ENCODE results near the gene CSF3R. TPM values are rescaled to one million over a fixed set of nuclear protein-coding genes. Genes with fewer than 3 reads are reported as not detected.

The CSF3R gene
- total and polyA plus RNA-seq, 2 of the 4 experiments (the other 2 are of a cell fraction) = not detected

GRCh38 chr1:36528361-36529349, 45.9 kb upstream of the CSF3R start:
- Histone ChIP-seq H3K4ac (ENCODE audit: low read depth, low read length) (no peak overlapping the region), H4K20me1 (ENCODE audit: insufficient read depth, low read length) (no peaks in the 10 kb centered on the region), H4K91ac (ENCODE audit: insufficient read depth, low read depth, low read length) (no peak overlapping the region), H2AFZ (replicated peaks; ENCODE audit: low read length, poor library complexity) (no peak overlapping the region), H3K4me3 (ENCODE audit: insufficient read depth, low read depth, low read length) (no peak overlapping the region), H3K14ac (replicated peaks; ENCODE audit: low read depth, low read length) (no peak overlapping the region), H3K27me3 (ENCODE audit: control insufficient read depth, insufficient read depth, low read length) (no peaks in the 10 kb centered on the region; the same call in 1 of the 2 replicates), H3K36me3 (ENCODE audit: control insufficient read depth, insufficient read depth, low read length) (no peaks in the 10 kb centered on the region), H3K27ac (ENCODE audit: insufficient read depth, low read length) (no peak overlapping the region), H3K56ac (ENCODE audit: extremely low read depth, insufficient read depth, low read length) (no peak overlapping the region), H3K23ac (ENCODE audit: low read depth, low read length) (no peak overlapping the region), H3K79me1 (ENCODE audit: low read depth in 1 of 2, low read length in 2 of 2) (no peaks in the 10 kb centered on the region), H3K9me3 (ENCODE audit: control insufficient read depth, insufficient read depth, low read length) (no peaks in the 10 kb centered on the region), H2BK15ac (ENCODE audit: low read depth, low read length) (no peak overlapping the region), H2BK120ac (ENCODE audit: low read depth, low read length) (no peak overlapping the region), H2BK5ac (ENCODE audit: low read depth, low read length, poor library complexity, severe bottlenecking) (no peak overlapping the region), H4K8ac (ENCODE audit: low read depth in 2 of 2, low read length in 2 of 2) (no peak overlapping the region), H3K4me2 (ENCODE audit: low read depth, low read length) (no peak overlapping the region), H2BK20ac (ENCODE audit: low read depth, low read length) (no peak overlapping the region), H2AK5ac (ENCODE audit: low read depth, low read length) (no peak overlapping the region), H3K9me1 (ENCODE audit: insufficient read depth, low read length) (no peaks in the 10 kb centered on the region), H4K5ac (ENCODE audit: low read depth, low read length) (no peak overlapping the region), H3K4me1 (ENCODE audit: control insufficient read depth, insufficient read depth, low read length) (no peaks in the 10 kb centered on the region), H3K18ac (ENCODE audit: low read depth, low read length) (no peak overlapping the region), H2AK9ac (replicated peaks; ENCODE audit: low read depth, low read length, poor library complexity) (no peak overlapping the region), H3K9ac (ENCODE audit: low read depth, low read length) (no peak overlapping the region)
- WGBS, 2 experiments (ENCODE audit: extremely low coverage in 2 of 2, insufficient read length in 1 of 2) = 33% methylated on average over 1 of the region's 7 CpGs; no CpG with 5 or more reads in 1 of the 2 experiments
- no peak for DNase-seq
- peak; percentile 27; the same call in 1 of the 2 replicates for ATAC-seq (ENCODE audit: low read depth)
- ChIA-PET POLR2A (ENCODE audit: unreplicated experiment) (no interaction called here), CTCF (interaction anchor here (1.3 kb wide), 1 partner anchor 13 kb away, joined by 3 read pairs; no protein-coding TSS in a partner anchor)
- dilution Hi-C loops (cut with HindIII; ENCODE audit: low sequenced_read_pairs, unreplicated experiment) = no loop called here
- intact Hi-C loops (cut with micrococcal nuclease) = no loop called here
- BruUV-seq (replicated peaks) = no TSS peak
- in situ Hi-C loops (cut with MboI; ENCODE audit: low sequenced_read_pairs) = no loop called here
- TF ChIP-seq MXI1 (IDR thresholded peaks at IDR 0.05; ENCODE audit: borderline replicate concordance, low read depth, low read length) (no peak), CTCF (conservative IDR thresholded peaks at IDR 0.05; ENCODE audit: low read depth, low read length) (no peak), RFX5 (IDR thresholded peaks at IDR 0.05; ENCODE audit: low read depth, low read length) (no peak), MAFK (IDR thresholded peaks at IDR 0.05; ENCODE audit: low read depth, low read length) (no peak), CEBPB (IDR thresholded peaks at IDR 0.05; ENCODE audit: low read depth, low read length) (no peak), ELK1 (IDR thresholded peaks at IDR 0.05; ENCODE audit: borderline replicate concordance, low read depth, low read length) (no peak), POLR2A (IDR thresholded peaks at IDR 0.05; ENCODE audit: low read depth, low read length) (no peak), RAD21 (IDR thresholded peaks at IDR 0.05; ENCODE audit: low read length) (no peak), NFE2L2 (IDR thresholded peaks at IDR 0.05; ENCODE audit: low read depth, low read length) (no peak), SMC3 (IDR thresholded peaks at IDR 0.05; ENCODE audit: low read depth, low read length) (no peak), USF2 (IDR thresholded peaks at IDR 0.05; ENCODE audit: low read depth, low read length) (no peak), BHLHE40 (IDR thresholded peaks at IDR 0.05; ENCODE audit: low read depth, low read length) (no peak), MAZ (IDR thresholded peaks at IDR 0.05; ENCODE audit: borderline replicate concordance, low read depth, low read length) (no peak), FOS (IDR thresholded peaks at IDR 0.05; ENCODE audit: low read depth, low read length) (no peak)

Data from IMR-90 (cell line).